Stimulated activated CD8-positive, alpha-beta memory T cell treated with anti-CD3 and anti-CD28 coated beads, Interleukin-15, amount 100 ng/mL, for 48 hours (primary cell): ENCODE data around the gene AGAP1.
"Not testable (repeated sequence)": the region's sequence is repeated elsewhere in the genome, so short reads cannot be mapped to it uniquely, and the experiment has no call there.

Experiments used
- DNase-seq, 2 donors: peaks; one replicate each; pipeline ENCODE4 v3.0.0-alpha.2; 2020; ENCODE audit warnings: low read depth in 2 of 2

AGAP1 gene

GRCh38 chr2:236120141-236120601 lies 626.3 kb downstream of the AGAP1 start:
- DNase-seq = no peak

- no peak for DNase-seq
Observed at GRCh38 chr2:236120829-236121228, 627.0 kb downstream of the AGAP1 start.

GRCh38 chr2:236121546-236121945 lies 627.7 kb downstream of the AGAP1 start:
- DNase-seq = no peak

GRCh38 chr2:236122236-236122635 lies 628.4 kb downstream of the AGAP1 start:
- DNase-seq = no peak

- no peak for DNase-seq
Observed at GRCh38 chr2:236123716-236124115, 629.9 kb downstream of the AGAP1 start.

GRCh38 chr2:236124182-236124893 lies 630.5 kb downstream of the AGAP1 start:
- DNase-seq = no peak

- no peak for DNase-seq
Observed at GRCh38 chr2:236125541-236125940, 631.7 kb downstream of the AGAP1 start.

- no peak for DNase-seq
Observed at GRCh38 chr2:236127010-236127409, 633.2 kb downstream of the AGAP1 start.

GRCh38 chr2:236128321-236128720 lies 634.5 kb downstream of the AGAP1 start:
- no peak for DNase-seq

GRCh38 chr2:236129935-236130334 lies 636.1 kb downstream of the AGAP1 start:
- no peak for DNase-seq

GRCh38 chr2:236130349-236130998 lies 636.6 kb downstream of the AGAP1 start:
- DNase-seq = no peak

GRCh38 chr2:236131073-236131692 lies 637.3 kb downstream of the AGAP1 start:
- no peak for DNase-seq

GRCh38 chr2:236133410-236134012 lies 639.7 kb downstream of the AGAP1 start:
- DNase-seq = no peak

- no peak for DNase-seq
Observed at GRCh38 chr2:236136538-236136937, 642.7 kb downstream of the AGAP1 start.

GRCh38 chr2:236137066-236137465 lies 643.2 kb downstream of the AGAP1 start:
- no peak for DNase-seq

GRCh38 chr2:236141616-236142015 lies 647.8 kb downstream of the AGAP1 start:
- DNase-seq = not testable (repeated sequence)

- DNase-seq = no peak
Observed at GRCh38 chr2:236143811-236144210, 650.0 kb downstream of the AGAP1 start.

- DNase-seq = no peak
Observed at GRCh38 chr2:236146436-236146835, 652.6 kb downstream of the AGAP1 start.

GRCh38 chr2:236155406-236155805 lies 661.6 kb downstream of the AGAP1 start:
- DNase-seq = no peak

GRCh38 chr2:236156095-236156859 lies 662.4 kb downstream of the AGAP1 start:
- no peak for DNase-seq

- no peak for DNase-seq
Observed at GRCh38 chr2:236156860-236157194, 663.0 kb downstream of the AGAP1 start.

GRCh38 chr2:236157366-236157765 lies 663.5 kb downstream of the AGAP1 start:
- DNase-seq = no peak
